HG03565 (cell line): ENCODE data around the gene CD84.
"Not testable (repeated sequence)": the region's sequence is repeated elsewhere in the genome, so short reads cannot be mapped to it uniquely, and the experiment has no call there.

Source experiments
- ATAC-seq: cut with Tn5 transposase; IDR thresholded peaks from one replicate; pipeline ENCODE4 v1.9.1; 2021; ENCODE audit warnings: mild to moderate bottlenecking, moderate library complexity; ENCODE audit not compliant: unreplicated experiment

CD84 gene

DNA sequence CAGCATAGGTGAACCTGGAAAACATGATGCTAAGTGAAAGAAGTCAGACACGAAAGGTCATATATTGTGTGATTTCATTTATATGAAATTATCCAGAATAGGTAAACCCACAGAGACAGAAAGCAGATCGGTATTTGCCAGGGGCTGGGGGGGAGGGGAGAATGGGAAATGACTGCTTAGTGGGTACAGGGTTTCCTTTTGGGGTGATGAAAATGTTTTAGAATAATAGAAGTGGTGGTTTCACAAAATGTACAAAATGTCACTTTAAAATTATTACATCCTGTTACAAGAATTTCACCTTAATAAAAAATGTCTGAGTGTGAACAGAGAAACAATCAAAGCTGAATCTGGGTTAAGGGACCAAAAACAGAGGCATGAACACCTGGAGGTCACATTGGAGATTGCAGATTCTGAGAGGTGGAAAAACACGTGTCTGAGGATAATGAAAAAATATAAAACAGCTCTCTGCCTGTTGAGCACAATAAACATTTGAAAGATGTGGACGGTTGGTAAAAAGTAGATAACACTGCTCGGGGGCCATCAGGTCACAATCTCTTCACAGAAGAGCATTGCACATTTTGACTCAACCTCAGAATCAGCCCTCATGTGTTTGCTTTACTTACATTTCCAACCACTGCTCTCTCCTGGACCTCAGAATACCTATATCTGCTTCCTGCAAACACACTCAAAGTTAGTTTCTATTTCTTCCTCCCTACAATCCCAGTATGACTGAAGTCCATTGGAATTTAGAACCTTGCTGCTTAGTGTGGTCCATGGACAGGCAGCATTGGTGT is 59.5 kb downstream of the CD84 start:
- ATAC-seq, result no peak

DNA sequence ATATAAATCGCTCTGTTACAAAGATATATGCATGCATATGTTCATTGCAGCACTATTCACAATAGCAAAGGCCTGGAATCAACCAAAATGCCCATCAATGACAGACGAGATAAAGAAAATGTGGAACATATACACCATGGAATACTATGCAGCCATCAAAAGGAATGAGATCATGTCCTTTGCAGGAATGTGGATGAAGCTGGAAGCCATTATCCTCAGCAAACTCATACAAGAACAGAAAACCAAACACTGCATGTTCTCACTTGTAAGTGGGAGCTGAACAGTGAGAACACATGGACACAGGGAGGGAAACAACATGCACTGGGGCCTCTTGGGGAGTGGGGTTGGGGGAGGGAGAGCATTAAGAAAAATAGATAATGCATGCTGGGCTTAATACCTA is 61.8 kb downstream of the CD84 start:
- ATAC-seq, result not testable (repeated sequence)

DNA sequence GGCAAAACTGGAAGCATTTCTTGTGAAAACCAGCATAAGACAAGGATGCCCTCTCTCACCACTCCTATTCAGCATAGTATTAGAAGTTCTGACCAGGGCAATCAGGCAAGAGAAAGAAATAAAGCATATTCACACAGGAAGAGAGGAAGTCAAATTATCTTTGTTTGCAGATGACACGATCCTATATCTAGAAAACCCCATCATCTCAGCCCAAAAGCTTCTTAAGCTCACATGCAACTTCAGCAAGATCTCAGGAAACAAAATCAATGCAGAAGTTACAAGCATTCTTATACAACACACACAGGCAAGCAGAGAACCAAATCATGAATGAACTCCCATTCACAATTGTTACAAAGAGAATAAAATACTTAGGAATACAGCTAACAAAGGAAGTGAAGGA is 63.4 kb downstream of the CD84 start:
- ATAC-seq, result not testable (repeated sequence)

DNA sequence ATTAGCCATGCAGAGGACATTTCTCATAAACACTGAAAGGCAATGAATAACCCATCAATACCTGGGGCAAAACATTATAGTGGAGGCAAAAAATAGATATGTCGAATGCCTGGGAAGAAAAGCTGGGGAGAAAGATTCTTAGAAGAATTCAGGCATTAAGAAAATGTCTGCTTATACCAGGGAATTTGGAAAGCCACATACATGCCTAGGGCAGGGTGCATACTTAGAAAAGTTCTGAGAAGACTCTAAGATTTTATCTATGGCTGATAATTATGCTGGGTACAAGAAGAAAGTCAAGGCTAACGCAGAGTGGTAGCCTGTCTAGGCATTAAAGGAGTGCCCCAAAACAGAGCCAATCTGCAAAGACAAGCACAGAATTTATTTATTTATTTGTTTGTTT is 74.6 kb downstream of the CD84 start:
- no peak for ATAC-seq

DNA sequence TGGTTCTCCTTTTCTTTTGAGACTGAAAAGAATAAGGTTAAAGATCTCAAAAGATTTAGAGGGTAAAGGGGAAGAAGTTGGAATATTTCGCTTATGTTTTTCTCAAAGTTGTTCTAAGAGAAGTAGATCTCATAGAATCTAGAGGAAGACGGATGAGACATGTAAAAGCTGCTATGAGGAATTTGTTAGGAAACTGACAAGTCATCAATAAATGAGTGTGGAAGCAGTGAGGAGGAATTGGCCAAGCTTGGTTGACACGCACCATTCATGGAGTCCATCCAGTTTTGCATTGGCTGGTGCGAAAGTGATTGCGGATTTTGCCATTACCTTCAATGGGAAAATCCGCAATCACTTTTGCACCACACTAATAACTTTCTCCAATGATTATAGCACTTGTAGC is 76.2 kb downstream of the CD84 start:
- ATAC-seq, result no peak

DNA sequence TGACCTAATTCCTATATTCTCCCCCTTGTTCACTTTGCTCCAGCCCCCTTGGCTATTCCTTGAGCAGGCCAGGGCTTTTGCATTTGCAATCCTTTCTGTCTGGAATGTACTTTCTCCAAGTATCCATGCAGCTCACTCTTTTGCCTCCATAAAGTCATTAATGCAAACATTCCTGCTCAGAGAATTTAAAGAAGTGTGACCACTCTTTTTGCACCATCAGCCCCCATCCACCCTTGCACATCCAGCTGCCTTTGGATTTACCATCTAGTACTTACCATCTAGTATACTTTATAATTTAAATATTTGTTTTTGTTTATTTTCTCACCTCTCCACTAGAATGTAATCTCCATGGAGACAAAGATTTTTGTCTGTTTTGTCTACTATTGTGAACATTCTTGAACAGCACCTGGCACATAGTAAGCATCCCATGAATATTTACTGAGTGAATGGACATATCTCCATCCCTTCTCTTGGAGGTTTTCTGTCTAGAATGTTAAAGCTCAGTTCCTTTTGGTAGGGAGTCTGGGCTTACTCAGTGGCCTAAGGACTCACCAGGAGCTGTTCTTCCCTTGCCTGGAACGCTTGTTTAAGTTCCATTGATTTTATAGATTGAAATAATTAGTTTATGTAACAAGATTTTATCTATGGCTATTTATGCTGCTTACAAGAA is 78.8 kb downstream of the CD84 start:
- no peak for ATAC-seq

DNA sequence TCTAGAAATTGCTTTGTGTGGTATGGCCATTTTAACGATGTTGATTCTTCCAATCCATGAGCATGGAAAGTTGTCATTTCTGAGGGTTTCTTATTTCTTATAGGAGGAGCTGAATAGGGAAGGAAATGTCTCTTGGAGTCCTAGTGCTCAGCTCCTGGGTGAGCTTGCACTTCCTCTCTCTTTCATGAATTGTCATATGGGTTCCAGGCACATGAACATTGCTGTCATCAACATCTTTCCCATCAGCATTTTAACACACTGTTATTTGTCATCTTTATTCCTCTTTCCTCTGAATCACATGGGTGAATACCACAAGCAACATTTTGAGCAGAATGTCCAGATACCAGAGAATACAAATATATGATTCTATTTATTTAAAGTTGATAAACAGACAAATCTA is 79.7 kb downstream of the CD84 start:
- ATAC-seq, result no peak

DNA sequence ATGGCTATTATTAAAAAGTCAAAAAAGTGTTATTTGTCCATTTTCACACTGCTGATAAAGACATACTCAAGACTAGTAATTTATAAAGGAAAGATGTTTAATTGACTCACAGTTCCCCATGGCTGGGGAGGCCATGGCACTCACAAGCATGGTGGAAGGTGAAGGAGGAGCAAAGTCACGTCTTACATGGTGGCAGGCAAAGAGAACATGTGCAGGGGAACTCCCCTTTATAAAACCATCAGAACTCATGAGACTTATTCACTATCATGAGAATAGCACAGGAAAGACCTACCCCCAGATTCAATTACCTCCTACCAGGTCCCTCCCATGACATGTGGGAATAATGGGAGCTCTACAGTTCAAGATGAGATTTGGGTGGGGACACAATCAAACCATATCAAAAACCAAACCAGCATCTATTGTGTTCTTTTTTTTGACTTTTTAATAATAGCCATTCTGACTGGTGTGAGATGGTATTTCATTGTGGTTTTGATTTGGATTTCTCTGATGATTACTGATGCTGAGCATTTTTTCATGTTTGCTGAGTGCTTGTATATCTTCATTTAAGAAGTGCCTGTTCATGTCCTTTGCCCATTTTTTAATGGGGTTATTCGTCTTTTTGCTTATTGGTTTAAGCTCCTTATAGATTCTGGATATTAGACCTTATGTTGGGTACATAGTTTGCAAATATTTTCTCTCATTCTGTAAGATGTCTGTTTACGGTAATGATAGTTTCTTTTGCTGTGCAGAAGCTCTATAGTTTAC is 80.8 kb downstream of the CD84 start:
- ATAC-seq, result not testable (repeated sequence)

DNA sequence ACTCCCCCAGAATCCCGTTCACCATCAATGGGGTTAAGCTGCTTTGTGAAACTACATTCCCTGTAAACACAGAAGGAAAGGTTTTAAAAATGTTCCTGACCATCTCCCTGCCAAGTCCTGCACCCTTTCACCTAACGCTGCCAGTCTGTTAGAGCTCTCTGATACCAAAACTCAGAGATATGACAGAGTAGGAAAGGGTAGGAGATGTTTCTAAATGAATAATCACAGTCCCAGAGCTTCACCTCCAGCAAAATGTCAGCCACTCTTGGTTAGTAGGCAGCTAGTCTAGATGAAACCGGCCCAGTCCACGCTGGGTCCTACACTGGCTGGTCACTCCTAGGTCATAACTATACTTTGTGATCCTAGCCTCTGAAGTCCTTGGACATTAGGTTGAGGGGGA is 83.0 kb downstream of the CD84 start:
- no peak for ATAC-seq

DNA sequence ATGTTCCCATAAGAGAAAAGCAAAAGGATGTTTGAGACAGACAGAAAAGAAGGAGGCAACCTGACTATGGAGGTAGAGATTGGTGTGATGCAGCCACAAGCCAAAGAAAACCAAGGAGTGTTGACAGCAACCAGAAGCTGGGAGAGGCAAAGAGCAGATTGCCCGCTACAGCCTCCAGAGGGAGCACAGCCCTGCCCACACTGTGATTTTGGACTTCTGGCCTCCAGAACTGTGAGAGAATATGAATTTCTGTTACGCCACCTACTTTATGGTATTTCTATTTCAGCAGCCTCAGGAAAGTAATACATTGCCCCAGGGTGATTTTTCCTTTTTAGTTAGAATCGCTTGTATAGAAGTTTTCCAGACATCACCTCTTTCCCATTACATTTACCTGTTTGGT is 84.7 kb downstream of the CD84 start:
- no peak for ATAC-seq

DNA sequence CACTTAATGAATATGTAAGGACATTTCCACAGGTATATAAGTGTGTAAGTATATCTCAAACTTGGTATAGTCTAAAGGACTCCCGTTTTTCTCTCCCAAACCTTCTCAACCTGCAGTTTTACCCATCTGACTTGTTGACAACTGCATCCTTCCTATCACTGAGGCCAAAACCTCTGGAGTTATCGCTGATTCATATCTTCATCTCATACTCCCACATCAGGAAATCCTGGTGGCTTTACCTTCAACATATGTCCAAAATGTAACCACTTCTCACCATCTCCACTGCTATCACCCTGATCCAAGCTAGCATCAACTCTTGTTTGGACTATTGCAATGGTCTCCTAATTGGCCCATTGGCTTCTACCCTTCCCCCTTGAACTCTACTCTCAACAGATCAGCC is 86.7 kb downstream of the CD84 start:
- no peak for ATAC-seq

DNA sequence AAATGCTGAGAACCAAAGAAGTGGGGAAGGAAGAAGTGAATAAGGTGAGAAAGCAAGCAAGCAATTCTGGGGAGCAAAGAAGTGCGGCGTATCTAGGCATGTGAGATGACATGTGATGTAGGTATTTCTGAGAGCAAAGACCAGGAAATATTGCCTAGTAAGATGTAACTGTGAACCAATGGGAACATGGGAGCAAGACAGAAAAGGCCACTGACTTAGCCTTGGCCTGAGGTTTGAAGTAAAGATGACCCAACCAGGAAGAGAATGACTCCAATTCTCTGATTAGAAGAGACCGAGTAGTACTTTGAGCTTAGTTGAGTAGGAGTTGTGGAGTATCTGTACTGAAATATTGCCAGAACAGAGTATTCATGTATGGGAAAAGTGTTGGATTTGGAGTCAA is 87.3 kb downstream of the CD84 start:
- ATAC-seq, result no peak
